ENCODE results near the gene OR10G8.

Gene OR10G8

GRCh38 chr11:124078591-124078990, 52.0 kb downstream of the OR10G8 start:
- Histone ChIP-seq H3K4me3 (ENCODE audit: low read depth, low read length) (no peak overlapping the region), H3K36me3 (ENCODE audit: control insufficient read depth, insufficient read depth, low read length) (no peaks in the 10 kb centered on the region), H3K9ac (ENCODE audit: low read length) (no peak overlapping the region), H3K27ac (ENCODE audit: low read depth, low read length) (no peak overlapping the region), H3K9me3 (ENCODE audit: control insufficient read depth, insufficient read depth, low read depth, low read length) (no peaks in the 10 kb centered on the region), H3K27me3 (ENCODE audit: control insufficient read depth, insufficient read depth, low read length) (peaks cover 6% of the 10 kb centered on the region; the same call in 1 of the 2 replicates), H3K4me1 (ENCODE audit: control insufficient read depth, insufficient read depth, low read length) (peaks cover 9% of the 10 kb centered on the region; the same call in 1 of the 2 replicates)

- H3K9ac ChIP-seq (ENCODE audit: low read length) = no peak overlapping the region
- peaks cover 5% of the 10 kb centered on the region; the same call in 1 of the 2 replicates for H3K27me3 ChIP-seq (ENCODE audit: control insufficient read depth, insufficient read depth, low read length)
- H3K4me1 ChIP-seq (ENCODE audit: control insufficient read depth, insufficient read depth, low read length) = peaks cover 9% of the 10 kb centered on the region; the same call in 1 of the 2 replicates
- H3K27ac ChIP-seq (ENCODE audit: low read depth, low read length) = no peak overlapping the region
- no peaks in the 10 kb centered on the region for H3K9me3 ChIP-seq (ENCODE audit: control insufficient read depth, insufficient read depth, low read depth, low read length)
- no peak overlapping the region for H3K4me3 ChIP-seq (ENCODE audit: low read depth, low read length)
- H3K36me3 ChIP-seq (ENCODE audit: control insufficient read depth, insufficient read depth, low read length) = no peaks in the 10 kb centered on the region
These were observed 53.2 kb downstream of the OR10G8 start for GRCh38 chr11:124079631-124080326.
